Neural cell (in vitro differentiated cells): Measurements from ENCODE around the gene SH3BGRL2.

Source experiments
- CTCF ChIP-seq: fragments of 450-650 bp; IDR thresholded peaks from 2 replicates; pipeline ENCODE4 v1.5.1; 2014; ENCODE audit warnings: antibody characterized with exemption, mild to moderate bottlenecking, moderate library complexity; ENCODE audit not compliant: poor library complexity, severe bottlenecking
- EP300 ChIP-seq: fragments of 450-650 bp; conservative IDR thresholded peaks from 2 replicates; pipeline ENCODE4 v1.6.1; 2014; ENCODE audit warnings: antibody characterized with exemption, mild to moderate bottlenecking, moderate library complexity; ENCODE audit not compliant: poor library complexity, severe bottlenecking
- EZH2 ChIP-seq: fragments of 200-600, 300-800 bp; shearing (Covaris generic), sonication (generic); IDR thresholded peaks from 2 replicates; pipeline ENCODE4 v1.6.1; 2014; ENCODE audit warnings: antibody characterized with exemption, low read length, borderline replicate concordance, mild to moderate bottlenecking; ENCODE audit not compliant: insufficient read depth, poor library complexity, severe bottlenecking
- MXI1 ChIP-seq: fragments of 450-650 bp; conservative IDR thresholded peaks from 2 replicates; pipeline ENCODE4 v1.6.1; 2014; ENCODE audit warnings: antibody characterized with exemption, mild to moderate bottlenecking; ENCODE audit not compliant: poor library complexity, severe bottlenecking
- POLR2AphosphoS5 ChIP-seq: IDR thresholded peaks from 2 replicates; pipeline ENCODE4 v1.6.1; 2012
- RAD21 ChIP-seq: fragments of 450-650 bp; conservative IDR thresholded peaks from 2 replicates; pipeline ENCODE4 v1.6.1; 2014; ENCODE audit warnings: antibody characterized with exemption, mild to moderate bottlenecking, moderate library complexity
- REST ChIP-seq: IDR thresholded peaks from 2 replicates; pipeline ENCODE4 v1.6.1; 2012; ENCODE audit warnings: borderline replicate concordance
- SMC3 ChIP-seq: fragments of 450-650 bp; conservative IDR thresholded peaks from 2 replicates; pipeline ENCODE4 v1.6.1; 2014; ENCODE audit warnings: antibody characterized with exemption, mild to moderate bottlenecking, moderate library complexity; ENCODE audit not compliant: poor library complexity
- TAF1 ChIP-seq: IDR thresholded peaks from 2 replicates; pipeline ENCODE4 v1.6.1; 2012; ENCODE audit warnings: low read depth

- no peak for TF ChIP-seq MXI1
- no peak for TF ChIP-seq CTCF
- no peak for TF ChIP-seq EZH2
- TF ChIP-seq POLR2AphosphoS5, result no peak
- TF ChIP-seq REST, result no peak
- TF ChIP-seq RAD21, result no peak
- TF ChIP-seq EP300, result no peak
- TF ChIP-seq SMC3, result no peak
- TF ChIP-seq TAF1, result no peak
Measured at GRCh38 chr6:79613912-79614311, 17.2 kb upstream of the SH3BGRL2 start.
